Brain microvascular endothelial cell (primary cell): ENCODE measurements around the gene CNNM1.
A peak's percentile ranks its signal among the peaks of the same experiment; 100 is the strongest.

ENCODE experiments used
- DNase-seq: peaks from one replicate; pipeline ENCODE4 v3.0.0-alpha.2; 2020
- H3K27ac ChIP-seq: fragments of 250-450 bp; sonication (Bioruptor Pico); 2 replicates; pipeline ENCODE4 v1.5.1; 2020; ENCODE audit warnings: mild to moderate bottlenecking, moderate library complexity
- H3K27me3 ChIP-seq: fragments of 250-450 bp; sonication (Bioruptor Pico); replicated peaks from 2 replicates; pipeline ENCODE4 v1.5.1; 2020; ENCODE audit warnings: mild to moderate bottlenecking
- H3K36me3 ChIP-seq: fragments of 250-450 bp; sonication (Bioruptor Pico); replicated peaks from 2 replicates; pipeline ENCODE4 v1.5.1; 2020; ENCODE audit warnings: mild to moderate bottlenecking
- H3K4me3 ChIP-seq: 2 replicates; pipeline ENCODE4 v1.5.1; 2011; ENCODE audit warnings: low read depth, mild to moderate bottlenecking, control low read depth, low read length, moderate library complexity
- in situ Hi-C: cut with HindIII; loops from 2 replicates; pipeline ENCODE4 v1.10.0; 2017; ENCODE audit warnings: low sequenced_read_pairs, low pct_ligation_motif_present
- TF ChIP-seq, protein P1 (sequence below): IDR thresholded peaks from 2 replicates; pipeline ENCODE4 v1.5.1; 2011; ENCODE audit warnings: low read depth, mild to moderate bottlenecking, moderate library complexity, low read length, control low read depth, inconsistent platforms; ENCODE audit errors: missing control alignments

CNNM1 gene

DNA sequence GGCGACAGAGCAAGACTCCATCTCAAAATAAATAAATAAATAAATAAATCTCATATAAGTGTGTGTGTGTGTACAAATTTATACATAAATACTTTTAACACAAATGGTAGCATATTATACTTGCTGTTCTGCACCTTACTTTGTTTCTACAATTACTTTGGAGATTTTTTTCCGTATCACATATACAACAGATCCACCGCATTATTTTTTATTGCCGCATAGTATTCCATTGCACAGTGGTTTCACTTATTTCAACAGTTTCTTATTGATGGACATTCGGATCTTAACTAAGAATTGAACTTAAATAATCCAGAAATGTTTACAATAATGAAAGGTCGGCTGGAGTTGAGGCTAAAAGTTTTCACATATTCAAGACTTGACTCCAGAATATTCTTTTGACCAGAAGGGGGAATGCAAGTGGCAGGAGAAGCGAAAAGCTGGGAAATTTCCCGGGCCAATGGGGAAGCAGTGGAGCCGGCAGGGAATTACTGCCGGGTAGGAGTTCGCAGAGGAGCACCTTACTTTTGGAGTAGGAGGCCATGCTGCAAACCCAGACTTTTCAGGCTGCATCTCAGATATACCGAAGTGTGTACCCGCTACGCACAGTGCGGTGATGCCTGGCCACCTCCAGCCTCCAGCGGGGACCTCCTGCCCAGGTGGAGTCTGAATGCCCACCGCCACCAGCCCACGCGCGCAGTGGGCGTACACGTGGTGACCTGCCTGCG is 415 bp upstream of the CNNM1 start:
- Histone ChIP-seq H3K27ac (no peak overlapping the region), H3K36me3 (no peaks in the 10 kb centered on the region), H3K4me3 (peak overlapping the region; percentile 3), H3K27me3 (peaks cover 33% of the 10 kb centered on the region)
- TF ChIP-seq, protein P1, sequence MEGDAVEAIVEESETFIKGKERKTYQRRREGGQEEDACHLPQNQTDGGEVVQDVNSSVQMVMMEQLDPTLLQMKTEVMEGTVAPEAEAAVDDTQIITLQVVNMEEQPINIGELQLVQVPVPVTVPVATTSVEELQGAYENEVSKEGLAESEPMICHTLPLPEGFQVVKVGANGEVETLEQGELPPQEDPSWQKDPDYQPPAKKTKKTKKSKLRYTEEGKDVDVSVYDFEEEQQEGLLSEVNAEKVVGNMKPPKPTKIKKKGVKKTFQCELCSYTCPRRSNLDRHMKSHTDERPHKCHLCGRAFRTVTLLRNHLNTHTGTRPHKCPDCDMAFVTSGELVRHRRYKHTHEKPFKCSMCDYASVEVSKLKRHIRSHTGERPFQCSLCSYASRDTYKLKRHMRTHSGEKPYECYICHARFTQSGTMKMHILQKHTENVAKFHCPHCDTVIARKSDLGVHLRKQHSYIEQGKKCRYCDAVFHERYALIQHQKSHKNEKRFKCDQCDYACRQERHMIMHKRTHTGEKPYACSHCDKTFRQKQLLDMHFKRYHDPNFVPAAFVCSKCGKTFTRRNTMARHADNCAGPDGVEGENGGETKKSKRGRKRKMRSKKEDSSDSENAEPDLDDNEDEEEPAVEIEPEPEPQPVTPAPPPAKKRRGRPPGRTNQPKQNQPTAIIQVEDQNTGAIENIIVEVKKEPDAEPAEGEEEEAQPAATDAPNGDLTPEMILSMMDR: no peak
- no peak for DNase-seq
- in situ Hi-C loops: no loop called here

DNA sequence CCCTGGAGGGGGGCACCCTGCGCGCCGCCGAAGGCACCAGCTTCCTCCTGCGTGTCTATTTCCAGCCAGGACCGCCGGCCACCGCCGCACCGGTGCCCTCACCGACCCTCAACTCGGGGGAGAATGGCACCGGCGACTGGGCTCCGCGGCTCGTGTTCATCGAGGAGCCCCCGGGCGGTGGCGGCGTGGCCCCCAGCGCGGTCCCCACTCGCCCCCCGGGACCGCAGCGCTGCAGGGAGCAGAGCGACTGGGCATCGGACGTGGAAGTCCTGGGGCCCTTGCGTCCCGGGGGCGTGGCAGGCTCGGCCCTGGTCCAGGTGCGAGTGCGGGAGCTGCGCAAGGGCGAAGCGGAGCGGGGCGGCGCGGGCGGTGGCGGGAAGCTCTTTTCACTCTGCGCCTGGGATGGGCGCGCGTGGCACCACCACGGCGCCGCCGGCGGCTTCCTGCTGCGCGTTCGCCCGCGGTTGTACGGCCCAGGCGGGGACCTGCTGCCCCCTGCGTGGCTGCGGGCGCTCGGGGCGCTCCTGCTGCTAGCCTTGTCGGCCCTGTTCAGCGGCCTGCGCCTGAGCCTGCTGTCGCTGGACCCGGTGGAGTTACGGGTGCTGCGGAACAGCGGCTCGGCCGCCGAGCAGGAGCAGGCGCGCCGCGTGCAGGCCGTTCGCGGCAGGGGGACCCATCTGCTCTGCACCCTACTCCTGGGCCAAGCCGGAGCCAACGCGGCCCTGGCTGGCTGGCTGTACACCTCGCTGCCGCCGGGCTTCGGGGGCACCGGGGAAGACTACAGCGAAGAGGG is 594 bp downstream of the CNNM1 start:
- in situ Hi-C loops: no loop called here
- H3K27ac ChIP-seq: no peak overlapping the region
- no peak for DNase-seq
- H3K4me3 ChIP-seq: peak overlapping the region; percentile 5
- TF ChIP-seq, protein P1: no peak
- H3K27me3 ChIP-seq: peaks cover 33% of the 10 kb centered on the region
- no peaks in the 10 kb centered on the region for H3K36me3 ChIP-seq

DNA sequence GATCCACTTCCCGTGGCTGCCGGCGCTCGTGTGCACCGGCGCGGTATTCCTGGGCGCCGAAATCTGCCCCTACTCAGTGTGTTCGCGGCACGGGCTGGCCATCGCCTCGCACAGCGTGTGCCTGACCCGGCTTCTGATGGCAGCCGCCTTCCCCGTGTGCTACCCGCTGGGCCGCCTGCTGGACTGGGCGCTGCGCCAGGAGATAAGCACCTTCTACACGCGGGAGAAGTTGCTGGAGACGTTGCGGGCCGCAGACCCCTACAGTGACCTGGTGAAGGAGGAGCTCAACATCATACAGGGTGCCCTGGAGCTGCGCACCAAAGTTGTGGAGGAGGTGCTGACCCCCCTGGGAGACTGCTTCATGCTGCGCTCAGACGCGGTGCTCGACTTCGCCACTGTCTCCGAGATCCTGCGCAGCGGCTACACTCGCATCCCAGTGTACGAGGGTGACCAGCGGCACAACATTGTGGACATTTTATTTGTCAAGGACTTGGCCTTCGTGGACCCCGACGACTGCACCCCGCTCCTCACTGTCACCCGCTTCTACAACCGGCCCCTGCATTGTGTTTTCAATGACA is 1.3 kb downstream of the CNNM1 start:
- H3K27me3 ChIP-seq: peaks cover 33% of the 10 kb centered on the region

DNA sequence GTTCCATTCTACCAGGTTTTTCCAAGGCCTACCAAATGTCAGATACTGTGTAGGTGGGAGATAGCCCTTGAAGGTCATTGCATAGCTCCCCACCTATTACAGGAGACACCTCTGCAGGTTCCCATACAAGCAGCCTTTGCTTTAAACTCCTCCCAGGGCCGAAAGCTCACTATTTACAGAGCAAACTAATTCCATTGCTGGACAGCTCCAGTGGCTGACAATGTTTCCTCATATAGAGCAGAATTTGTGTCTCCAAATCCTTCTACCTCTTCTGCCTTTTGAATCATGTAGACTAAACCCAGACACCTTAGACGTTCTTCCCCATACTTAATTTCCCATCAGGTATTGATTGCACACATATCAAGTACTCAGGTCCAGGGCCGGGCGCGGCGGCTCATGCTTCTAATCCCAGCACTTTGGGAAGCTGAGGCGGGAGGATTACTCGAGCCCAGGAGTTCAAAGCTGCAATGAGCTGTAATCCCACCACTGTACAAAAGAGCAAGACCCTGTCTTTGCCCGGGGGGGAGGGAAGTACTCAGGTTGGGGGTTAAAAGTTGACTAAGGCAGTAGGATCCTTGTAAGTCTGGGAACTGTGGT is 2.1 kb downstream of the CNNM1 start:
- Histone ChIP-seq H3K4me3 (no peak overlapping the region), H3K27ac (no peak overlapping the region), H3K36me3 (no peaks in the 10 kb centered on the region), H3K27me3 (peaks cover 33% of the 10 kb centered on the region)
- in situ Hi-C loops: no loop called here
- TF ChIP-seq, protein P1: no peak
- DNase-seq: no peak

More for the DNA sequence above, 1.3 kb downstream of the CNNM1 start:
- no peak overlapping the region for H3K4me3 ChIP-seq
- H3K27ac ChIP-seq: no peak overlapping the region
- TF ChIP-seq, protein P1: no peak
- H3K36me3 ChIP-seq: no peaks in the 10 kb centered on the region
- DNase-seq: no peak
- in situ Hi-C loops: no loop called here

DNA sequence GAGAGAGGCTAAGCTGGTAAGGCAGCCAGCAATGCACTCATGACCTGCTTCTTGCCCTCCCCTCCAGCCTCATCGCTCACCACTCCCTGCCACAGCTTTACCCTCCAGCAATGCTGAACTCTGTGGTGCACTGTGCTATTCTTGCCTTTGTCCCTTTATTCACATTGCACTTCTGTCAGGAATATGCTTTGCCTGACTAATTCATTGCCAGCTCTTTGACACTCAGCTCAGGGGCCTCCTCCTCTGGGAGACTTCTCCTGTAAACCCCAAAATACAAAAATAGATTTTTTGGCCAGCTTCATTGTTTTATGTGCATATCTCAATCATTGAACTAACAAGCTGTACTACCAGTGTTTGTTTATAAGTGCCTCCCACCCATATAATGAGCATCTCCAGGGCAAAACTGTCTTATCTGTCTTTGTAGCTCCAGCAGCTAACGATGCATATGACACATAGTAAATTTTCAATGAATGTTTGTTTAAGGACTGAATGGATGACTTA is 8.2 kb downstream of the CNNM1 start:
- no peak overlapping the region for H3K27ac ChIP-seq
- in situ Hi-C loops: no loop called here

More for the DNA sequence above, 8.2 kb downstream of the CNNM1 start:
- no peaks in the 10 kb centered on the region for H3K36me3 ChIP-seq
- no peak overlapping the region for H3K4me3 ChIP-seq
- TF ChIP-seq, protein P1: no peak
- H3K27me3 ChIP-seq: no peaks in the 10 kb centered on the region
- DNase-seq: no peak
